ENCODE measurements around the gene COX5A.

GRCh38 chr15:74937590-74938371 lies at the start of gene COX5A:
- TF ChIP-seq CTCF (IDR thresholded peaks at IDR 0.05; ENCODE audit: poor library complexity, severe bottlenecking) = no peak
- peak; percentile 69 for TF ChIP-seq TAF1 (IDR thresholded peaks at IDR 0.05; ENCODE audit: low read depth)
- TF ChIP-seq EP300 (conservative IDR thresholded peaks at IDR 0.05; ENCODE audit: poor library complexity, severe bottlenecking) = peak; percentile 74
- TF ChIP-seq POLR2AphosphoS5 (IDR thresholded peaks at IDR 0.05) = peak; percentile 88
- TF ChIP-seq EZH2 (IDR thresholded peaks at IDR 0.05; ENCODE audit: borderline replicate concordance, insufficient read depth, low read length, poor library complexity, severe bottlenecking) = no peak
- TF ChIP-seq SMC3 (conservative IDR thresholded peaks at IDR 0.05; ENCODE audit: poor library complexity) = peak; percentile 36
- peak; percentile 89 for TF ChIP-seq MXI1 (conservative IDR thresholded peaks at IDR 0.05; ENCODE audit: poor library complexity, severe bottlenecking)

Data from neural cell (in vitro differentiated cells).